NCI-H2171 (cell line): ENCODE measurements around the gene ATP8B4.
A peak's percentile ranks its signal among the peaks of the same experiment; 100 is the strongest.
"Not testable (repeated sequence)": the region's sequence is repeated elsewhere in the genome, so short reads cannot be mapped to it uniquely, and the experiment has no call there.

Experiments used
- DNase-seq: peaks from one replicate; lab custom pipeline; 2025; lab: John Stamatoyannopoulos, UW

Gene ATP8B4

GRCh38 chr15:50009634-50010033 is 109.4 kb downstream of the ATP8B4 start:
- no peak for DNase-seq

- peak; percentile 73 for DNase-seq
Measured at GRCh38 chr15:50003786-50004334, 115.2 kb downstream of the ATP8B4 start.

GRCh38 chr15:49991587-49991986 is 127.4 kb downstream of the ATP8B4 start:
- DNase-seq: no peak

GRCh38 chr15:49990835-49991545 is 128.0 kb downstream of the ATP8B4 start:
- DNase-seq: no peak

- no peak for DNase-seq
Measured at GRCh38 chr15:49989498-49989897, 129.5 kb downstream of the ATP8B4 start.

- no peak for DNase-seq
Measured at GRCh38 chr15:49988766-49989165, 130.3 kb downstream of the ATP8B4 start.

- DNase-seq: no peak
Measured at GRCh38 chr15:49987896-49988295, 131.1 kb downstream of the ATP8B4 start.

- no peak for DNase-seq
Measured at GRCh38 chr15:49987198-49987785, 131.7 kb downstream of the ATP8B4 start.

GRCh38 chr15:49986326-49986725 is 132.7 kb downstream of the ATP8B4 start:
- no peak for DNase-seq

- no peak for DNase-seq
Measured at GRCh38 chr15:49985463-49985862, 133.6 kb downstream of the ATP8B4 start.

GRCh38 chr15:49984436-49984835 is 134.6 kb downstream of the ATP8B4 start:
- DNase-seq: no peak

GRCh38 chr15:49982584-49982983 is 136.4 kb downstream of the ATP8B4 start:
- no peak for DNase-seq

- no peak for DNase-seq
Measured at GRCh38 chr15:49979705-49980382, 139.2 kb downstream of the ATP8B4 start.

- no peak for DNase-seq
Measured at GRCh38 chr15:49978121-49978520, 140.9 kb downstream of the ATP8B4 start.

GRCh38 chr15:49977306-49977705 is 141.7 kb downstream of the ATP8B4 start:
- DNase-seq: no peak

- no peak for DNase-seq
Measured at GRCh38 chr15:49964551-49964950, 154.5 kb downstream of the ATP8B4 start.

- no peak for DNase-seq
Measured at GRCh38 chr15:49964061-49964460, 155.0 kb downstream of the ATP8B4 start.

- not testable (repeated sequence) for DNase-seq
Measured at GRCh38 chr15:49963033-49963772, 155.8 kb downstream of the ATP8B4 start.

- no peak for DNase-seq
Measured at GRCh38 chr15:49962044-49962602, 156.9 kb downstream of the ATP8B4 start.

- no peak for DNase-seq
Measured at GRCh38 chr15:49953421-49953820, 165.6 kb downstream of the ATP8B4 start.

- DNase-seq: no peak
Measured at GRCh38 chr15:49946681-49947080, 172.4 kb downstream of the ATP8B4 start.

GRCh38 chr15:49934487-49934886 is 184.5 kb downstream of the ATP8B4 start:
- no peak for DNase-seq
